Measurements from ENCODE around the gene ABL1.
A peak's percentile ranks its signal among the peaks of the same experiment; 100 is the strongest.
"Not testable (repeated sequence)": the region's sequence is repeated elsewhere in the genome, so short reads cannot be mapped to it uniquely, and the experiment has no call there.

The ABL1 gene

DNA sequence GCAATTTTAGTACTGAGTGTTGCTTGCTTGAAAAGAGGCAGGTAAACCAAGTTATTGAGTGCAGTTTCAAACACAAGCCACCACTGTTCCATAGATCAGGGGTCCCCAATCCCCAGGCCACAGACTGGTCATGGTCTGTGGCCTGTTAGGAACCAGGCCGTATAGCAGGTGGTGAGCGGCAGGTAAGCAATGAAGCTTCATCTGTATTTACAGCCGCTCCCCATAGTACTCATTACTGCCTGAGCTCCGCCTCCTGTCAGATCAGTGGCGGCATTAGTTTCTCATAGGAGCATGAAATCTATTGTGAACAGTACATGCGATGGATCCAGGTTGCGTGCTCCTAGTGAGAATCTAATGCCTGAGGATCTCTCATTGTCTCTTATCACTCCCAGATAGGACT is 41.5 kb upstream of the ABL1 start:
- DNase-seq (ENCODE audit: low read depth) = no peak
- TF ChIP-seq MYC (IDR thresholded peaks at IDR 0.05; ENCODE audit: low read depth, low read length) (no peak), POLR2A (IDR thresholded peaks at IDR 0.05; ENCODE audit: extremely low read depth, insufficient read length) (no peak)
- TF ChIP-seq, protein P1, sequence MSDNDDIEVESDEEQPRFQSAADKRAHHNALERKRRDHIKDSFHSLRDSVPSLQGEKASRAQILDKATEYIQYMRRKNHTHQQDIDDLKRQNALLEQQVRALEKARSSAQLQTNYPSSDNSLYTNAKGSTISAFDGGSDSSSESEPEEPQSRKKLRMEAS (IDR thresholded peaks at IDR 0.05; ENCODE audit: low read depth, low read length) = no peak
- TF ChIP-seq, protein P2, sequence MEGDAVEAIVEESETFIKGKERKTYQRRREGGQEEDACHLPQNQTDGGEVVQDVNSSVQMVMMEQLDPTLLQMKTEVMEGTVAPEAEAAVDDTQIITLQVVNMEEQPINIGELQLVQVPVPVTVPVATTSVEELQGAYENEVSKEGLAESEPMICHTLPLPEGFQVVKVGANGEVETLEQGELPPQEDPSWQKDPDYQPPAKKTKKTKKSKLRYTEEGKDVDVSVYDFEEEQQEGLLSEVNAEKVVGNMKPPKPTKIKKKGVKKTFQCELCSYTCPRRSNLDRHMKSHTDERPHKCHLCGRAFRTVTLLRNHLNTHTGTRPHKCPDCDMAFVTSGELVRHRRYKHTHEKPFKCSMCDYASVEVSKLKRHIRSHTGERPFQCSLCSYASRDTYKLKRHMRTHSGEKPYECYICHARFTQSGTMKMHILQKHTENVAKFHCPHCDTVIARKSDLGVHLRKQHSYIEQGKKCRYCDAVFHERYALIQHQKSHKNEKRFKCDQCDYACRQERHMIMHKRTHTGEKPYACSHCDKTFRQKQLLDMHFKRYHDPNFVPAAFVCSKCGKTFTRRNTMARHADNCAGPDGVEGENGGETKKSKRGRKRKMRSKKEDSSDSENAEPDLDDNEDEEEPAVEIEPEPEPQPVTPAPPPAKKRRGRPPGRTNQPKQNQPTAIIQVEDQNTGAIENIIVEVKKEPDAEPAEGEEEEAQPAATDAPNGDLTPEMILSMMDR (IDR thresholded peaks at IDR 0.05; ENCODE audit: low read depth, low read length) = no peak
- no peak overlapping the region for H3K4me3 ChIP-seq (ENCODE audit: low read depth, low read length)

DNA sequence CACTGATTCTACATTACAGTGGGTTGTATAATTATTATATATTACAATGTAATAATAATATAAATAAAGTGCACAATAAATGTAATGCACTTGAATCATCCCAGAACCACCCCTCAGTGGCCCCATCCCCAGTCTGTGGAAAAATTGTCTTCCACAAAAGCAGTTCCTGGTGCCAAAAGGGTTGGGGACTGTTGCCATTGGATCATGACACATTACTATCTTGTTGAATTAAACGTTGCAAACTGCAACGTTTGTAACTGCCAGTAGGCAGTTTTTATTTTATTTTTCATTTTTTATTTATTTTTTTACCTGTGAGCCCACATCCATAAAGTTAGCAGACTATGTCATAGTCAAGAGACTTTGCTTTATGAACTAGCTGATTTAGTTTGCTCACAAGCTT is 41.0 kb upstream of the ABL1 start:
- H3K4me3 ChIP-seq (ENCODE audit: low read depth, low read length); DNase-seq (ENCODE audit: low read depth): not testable (repeated sequence)

DNA sequence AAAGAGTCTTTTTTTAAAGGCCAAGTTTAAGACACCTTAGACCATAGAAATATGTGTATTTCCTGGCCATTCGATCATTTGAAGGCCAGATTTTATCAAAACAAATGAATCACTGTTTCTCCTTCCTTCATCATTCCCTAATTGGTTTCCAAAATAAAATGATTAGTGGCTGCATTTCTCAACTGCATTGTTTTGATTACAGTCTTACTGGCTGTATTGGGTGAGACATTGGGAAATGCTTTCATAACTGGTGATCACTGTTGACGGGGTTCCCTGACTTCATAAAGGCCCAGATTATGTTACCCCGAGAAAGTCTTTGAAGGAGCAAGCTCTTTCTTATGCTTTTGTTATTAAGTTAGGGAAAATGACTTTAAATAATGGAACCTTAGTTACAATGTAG is 40.6 kb upstream of the ABL1 start:
- not testable (repeated sequence) for H3K4me3 ChIP-seq (ENCODE audit: low read depth, low read length); DNase-seq (ENCODE audit: low read depth)

DNA sequence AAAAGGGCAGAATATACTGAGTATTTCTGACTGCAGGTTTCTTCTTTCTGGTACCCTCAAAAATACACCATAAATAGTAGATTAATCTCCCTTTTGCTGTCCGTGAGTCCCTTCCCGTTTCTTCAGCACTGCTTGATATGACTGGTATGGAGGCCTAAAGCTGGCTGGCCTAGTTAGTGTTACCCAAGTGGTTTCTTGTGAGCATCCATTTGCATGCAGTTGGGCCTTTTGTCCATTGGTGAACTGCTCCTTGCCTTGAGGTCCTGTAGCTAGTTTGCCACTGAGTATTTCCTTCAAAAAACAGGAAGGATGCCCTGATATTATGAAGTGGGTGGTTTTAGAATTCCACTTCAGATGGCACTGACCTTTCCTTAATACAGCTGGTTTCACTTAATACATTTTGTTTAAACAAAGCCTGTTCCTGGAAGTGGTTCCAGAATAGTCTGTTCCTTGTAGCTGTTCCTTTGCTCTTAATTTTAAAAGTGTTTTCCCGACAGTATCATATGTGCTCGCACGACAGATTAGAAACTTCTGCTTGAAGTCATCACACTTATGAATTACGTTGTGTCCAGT is 40.0 kb upstream of the ABL1 start:
- TF ChIP-seq POLR2A (IDR thresholded peaks at IDR 0.05; ENCODE audit: extremely low read depth, insufficient read length) (no peak), MYC (IDR thresholded peaks at IDR 0.05; ENCODE audit: low read depth, low read length) (no peak)
- TF ChIP-seq, protein P2 (IDR thresholded peaks at IDR 0.05; ENCODE audit: low read depth, low read length) = no peak
- TF ChIP-seq, protein P1 (IDR thresholded peaks at IDR 0.05; ENCODE audit: low read depth, low read length) = no peak
- DNase-seq (ENCODE audit: low read depth) = no peak
- no peak overlapping the region for H3K4me3 ChIP-seq (ENCODE audit: low read depth, low read length)

DNA sequence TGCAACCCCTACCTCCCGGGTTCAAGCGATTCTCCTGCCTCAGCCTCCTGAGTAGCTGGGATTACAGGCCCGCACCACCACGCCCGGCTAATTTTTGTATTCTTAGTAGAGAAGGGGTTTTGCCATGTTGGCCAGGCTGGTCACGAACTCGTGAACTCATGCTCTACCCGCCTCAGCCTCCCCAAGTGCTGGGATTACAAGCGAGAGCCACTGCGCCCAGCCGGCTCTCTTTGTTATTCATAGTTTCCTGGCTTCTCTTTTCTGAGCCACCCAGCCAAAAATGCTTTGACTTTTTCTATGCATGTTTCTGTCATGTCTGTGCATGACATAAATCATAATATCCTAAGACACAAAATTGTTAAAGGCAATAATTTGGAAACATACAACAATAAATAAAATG is 31.9 kb upstream of the ABL1 start:
- DNase-seq (ENCODE audit: low read depth); H3K4me3 ChIP-seq (ENCODE audit: low read depth, low read length): not testable (repeated sequence)

DNA sequence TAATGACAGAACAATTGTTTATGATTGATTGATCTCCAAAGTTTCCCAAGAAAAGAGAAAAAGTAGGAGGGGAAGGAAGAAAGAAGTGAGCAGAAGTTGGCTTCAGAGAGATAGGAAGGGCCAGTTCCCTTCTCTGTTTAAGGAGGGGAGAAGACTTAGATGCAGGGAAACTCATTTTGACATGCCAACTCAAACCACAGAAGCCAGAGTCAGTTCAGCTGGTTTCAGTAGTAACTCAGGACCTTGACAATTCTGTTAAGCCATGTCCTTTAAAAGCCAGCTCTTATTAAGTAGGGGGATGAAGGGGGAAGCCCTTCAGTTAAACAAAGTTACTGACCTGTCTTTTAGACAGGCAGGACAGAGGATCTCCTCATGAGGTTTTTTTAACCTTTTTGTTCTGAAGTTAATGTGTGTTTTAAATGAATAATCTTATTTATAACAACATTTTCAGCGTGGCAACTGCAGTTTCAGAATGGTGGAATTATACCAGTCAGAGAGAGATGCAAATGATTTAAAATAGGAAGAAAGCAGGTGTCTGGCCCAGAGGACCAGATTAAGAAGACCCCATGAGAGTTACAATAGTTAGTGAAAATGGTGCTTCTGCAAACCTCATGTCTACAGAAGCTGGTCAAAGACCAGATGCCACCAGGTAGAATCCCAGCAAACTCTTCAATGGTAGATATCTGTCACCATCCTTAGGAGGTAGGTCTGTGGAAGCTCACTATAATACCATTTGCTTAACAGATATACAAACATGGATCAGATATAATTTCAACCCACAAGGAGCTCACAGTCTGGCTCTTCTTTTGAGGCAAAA is 29.3 kb upstream of the ABL1 start:
- DNase-seq (ENCODE audit: low read depth) = peak; percentile 47
- no peak overlapping the region for H3K4me3 ChIP-seq (ENCODE audit: low read depth, low read length)
- TF ChIP-seq, protein P1 (IDR thresholded peaks at IDR 0.05; ENCODE audit: low read depth, low read length) = no peak
- TF ChIP-seq, protein P2 (IDR thresholded peaks at IDR 0.05; ENCODE audit: low read depth, low read length) = no peak

DNA sequence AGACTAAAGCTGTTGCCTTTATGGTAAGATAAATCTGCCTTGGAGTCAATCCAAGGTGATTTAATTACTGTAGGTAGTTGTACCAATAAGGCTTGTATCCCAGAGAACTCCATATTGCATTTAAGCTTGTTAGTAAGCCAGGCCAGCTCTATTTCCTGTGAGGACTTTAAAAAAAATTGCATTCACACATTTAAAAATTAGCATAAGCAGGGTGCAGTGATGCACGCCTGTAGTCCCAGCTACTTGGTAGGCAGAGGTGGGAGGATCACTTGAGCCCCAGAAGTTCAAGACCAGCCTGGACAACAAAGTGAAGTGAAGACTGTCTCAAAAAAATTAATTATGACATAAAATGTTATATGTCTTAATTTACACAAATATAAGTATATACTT is 28.7 kb upstream of the ABL1 start:
- no peak overlapping the region for H3K4me3 ChIP-seq (ENCODE audit: low read depth, low read length)
- no peak for DNase-seq (ENCODE audit: low read depth)
- TF ChIP-seq POLR2A (IDR thresholded peaks at IDR 0.05; ENCODE audit: extremely low read depth, insufficient read length) = no peak
- TF ChIP-seq, protein P1 (IDR thresholded peaks at IDR 0.05; ENCODE audit: low read depth, low read length) = no peak
- TF ChIP-seq MYC (IDR thresholded peaks at IDR 0.05; ENCODE audit: low read depth, low read length) = no peak

DNA sequence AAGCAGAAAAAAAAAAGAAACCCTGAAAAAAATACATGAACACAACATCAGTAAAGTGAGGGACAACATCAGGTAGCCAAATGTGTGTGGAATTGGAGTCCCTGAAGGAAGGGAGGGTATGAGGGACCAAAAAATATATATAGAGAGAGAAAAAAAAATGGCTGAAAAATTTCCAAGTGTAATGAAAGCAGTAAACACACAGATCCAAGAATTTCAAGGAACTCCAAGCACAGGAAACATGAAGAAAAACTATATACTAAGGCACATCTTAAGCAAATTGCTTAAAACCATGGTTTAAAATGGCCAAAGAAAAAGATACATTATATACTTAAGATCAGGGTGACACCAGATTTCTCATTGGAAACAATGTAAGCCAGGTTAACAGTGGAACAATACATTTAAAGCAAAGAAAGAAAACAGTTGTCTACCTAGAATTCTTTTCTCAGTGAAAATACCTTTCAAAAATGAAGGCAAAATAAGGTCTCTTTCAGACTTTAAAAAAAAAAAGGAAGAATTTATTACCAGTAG is 24.4 kb upstream of the ABL1 start:
- no peak for DNase-seq (ENCODE audit: low read depth)
- TF ChIP-seq, protein P2 (IDR thresholded peaks at IDR 0.05; ENCODE audit: low read depth, low read length) = no peak
- TF ChIP-seq, protein P1 (IDR thresholded peaks at IDR 0.05; ENCODE audit: low read depth, low read length) = no peak
- TF ChIP-seq MYC (IDR thresholded peaks at IDR 0.05; ENCODE audit: low read depth, low read length) (no peak), POLR2A (IDR thresholded peaks at IDR 0.05; ENCODE audit: extremely low read depth, insufficient read length) (no peak)
- no peak overlapping the region for H3K4me3 ChIP-seq (ENCODE audit: low read depth, low read length)

Measured in NB4 (cell line).